Naive thymus-derived CD8-positive, alpha-beta T cell (primary cell): ENCODE measurements around the gene FGF4. TPM values are rescaled to one million over a fixed set of nuclear protein-coding genes. Genes with fewer than 3 reads are reported as not detected.

Experiments
- ATAC-seq, 2 donors: fragments of 150-1000 bp; cut with Tn5 transposase in 1 of 2; sonication (Bioruptor Pico), chemical (Tn5 transposase) in 1 of 2; 1 replicate in 1 of 2; 2 replicates in 1 of 2; pipeline ENCODE4 v1.10.0; 2021; ENCODE audit warnings: mild to moderate bottlenecking in 2 of 2, moderate library complexity in 2 of 2
- POLR2A ChIA-PET: fragments of 350-600 bp; sonication (Branson Sonifier 250); formaldehyde crosslinking; loops from one replicate; lab custom pipeline; 2021; ENCODE audit warnings: antibody characterized with exemption; lab: Charles Lee
- DNase-seq, 10 donors: peaks; one replicate each; pipeline versions ENCODE4 v3.0.0 to v3.0.0-alpha.2; 2020 to 2022
- H3K27ac Mint-ChIP-seq, 10 donors: one replicate each; pipeline ENCODE4 v1.8.0; 2020 to 2022; ENCODE audit warnings: mild to moderate bottlenecking in 10 of 10, mixed read lengths in 10 of 10, moderate library complexity in 4 of 10, inconsistent platforms in 1 of 10
- H3K27me3 Mint-ChIP-seq, 5 donors: one replicate each; pipeline ENCODE4 v1.8.0; 2021 to 2022; ENCODE audit warnings: mixed read lengths in 5 of 5
- H3K36me3 Mint-ChIP-seq, 3 donors: one replicate each; pipeline ENCODE4 v1.8.0; 2020 to 2022; ENCODE audit warnings: mixed read lengths in 3 of 3, mild to moderate bottlenecking in 2 of 3, inconsistent platforms in 1 of 3
- H3K4me1 Mint-ChIP-seq, 4 donors: one replicate each; pipeline ENCODE4 v1.8.0; 2021 to 2022; ENCODE audit warnings: mixed read lengths in 4 of 4
- H3K4me3 Mint-ChIP-seq, 10 donors: one replicate each; pipeline ENCODE4 v1.8.0; 2020 to 2022; ENCODE audit warnings: mild to moderate bottlenecking in 10 of 10, mixed read lengths in 10 of 10, moderate library complexity in 6 of 10, inconsistent platforms in 1 of 10
- H3K9me3 Mint-ChIP-seq, 9 donors: one replicate each; pipeline ENCODE4 v1.8.0; 2020 to 2022; ENCODE audit warnings: mixed read lengths in 9 of 9, mild to moderate bottlenecking in 3 of 9, inconsistent platforms in 1 of 9, moderate library complexity in 1 of 9
- polyA plus RNA-seq, 3 donors: library from polyadenylated mRNA; unstranded; fragments of 300-500 nt; fragmentation: Illumina TruSeq; gene quantifications; one replicate each; pipeline ENCODE4 v1.2.3, GENCODE V29; 2021
- total RNA-seq, 8 experiments: library from RNA in 2 of 8; stranded (reverse) in 2 of 8; gene quantifications; one replicate each; pipeline ENCODE4 v1.2.3 and lab custom pipeline; 2021 to 2026

FGF4 gene
- total and polyA plus RNA-seq, 5 experiments from 2014 or later, result not detected

GRCh38 chr11:69803022-69803421 lies 27.9 kb upstream of the FGF4 start:
- Mint-ChIP-seq H3K36me3 (no peaks in the 10 kb centered on the region), H3K27ac (no peak overlapping the region), H3K4me3 (no peak overlapping the region), H3K4me1 (no peaks in the 10 kb centered on the region), H3K27me3 (peaks cover 4 to 9% (median 7%) of the 10 kb centered on the region in 5 donors), H3K9me3 (peaks cover 0 to 3% (median 0%) of the 10 kb centered on the region in 9 donors)
- POLR2A ChIA-PET, result no interaction called here
- no peak for DNase-seq
- no peak for ATAC-seq

- ATAC-seq, result no peak
- Mint-ChIP-seq H3K4me1 (no peaks in the 10 kb centered on the region), H3K27me3 (peaks cover 4 to 8% (median 6%) of the 10 kb centered on the region in 5 donors), H3K27ac (no peak overlapping the region), H3K36me3 (no peaks in the 10 kb centered on the region), H3K9me3 (peaks cover 0 to 3% (median 0%) of the 10 kb centered on the region in 9 donors), H3K4me3 (no peak overlapping the region)
- POLR2A ChIA-PET, result no interaction called here
- no peak for DNase-seq
Observed at GRCh38 chr11:69802590-69802989, 27.4 kb upstream of the FGF4 start.

GRCh38 chr11:69801513-69802335 lies 26.6 kb upstream of the FGF4 start:
- Mint-ChIP-seq H3K36me3 (no peaks in the 10 kb centered on the region), H3K9me3 (peaks cover 0 to 3% (median 0%) of the 10 kb centered on the region in 9 donors), H3K4me1 (no peaks in the 10 kb centered on the region), H3K4me3 (no peak overlapping the region), H3K27me3 (peaks cover 0 to 7% (median 6%) of the 10 kb centered on the region in 5 donors), H3K27ac (no peak overlapping the region)
- POLR2A ChIA-PET, result no interaction called here
- ATAC-seq (peak in 1 of 2 donors; percentile 39), DNase-seq (peak in 6 of 10 donors; percentile 16 to 42 (median 22))

- peaks cover 0 to 3% (median 0%) of the 10 kb centered on the region in 9 donors for H3K9me3 Mint-ChIP-seq
Observed at GRCh38 chr11:69800278-69800677, 25.1 kb upstream of the FGF4 start.

GRCh38 chr11:69799582-69799981 lies 24.4 kb upstream of the FGF4 start:
- no peak overlapping the region for H3K27ac Mint-ChIP-seq
- no peak overlapping the region for H3K4me3 Mint-ChIP-seq
- POLR2A ChIA-PET, result no interaction called here
- H3K27me3 Mint-ChIP-seq, result peaks cover 0 to 7% (median 2%) of the 10 kb centered on the region in 5 donors
- H3K9me3 Mint-ChIP-seq, result peaks cover 0 to 3% (median 0%) of the 10 kb centered on the region in 9 donors
- no peak for DNase-seq
- H3K4me1 Mint-ChIP-seq, result no peaks in the 10 kb centered on the region
- no peaks in the 10 kb centered on the region for H3K36me3 Mint-ChIP-seq
- no peak for ATAC-seq

More at GRCh38 chr11:69800278-69800677, 25.1 kb upstream of the FGF4 start:
- no peak overlapping the region for H3K27ac Mint-ChIP-seq
- POLR2A ChIA-PET, result no interaction called here
- no peaks in the 10 kb centered on the region for H3K36me3 Mint-ChIP-seq
- ATAC-seq, result no peak
- peaks cover 0 to 7% (median 2%) of the 10 kb centered on the region in 5 donors for H3K27me3 Mint-ChIP-seq
- H3K4me3 Mint-ChIP-seq, result no peak overlapping the region
- DNase-seq, result no peak
- no peaks in the 10 kb centered on the region for H3K4me1 Mint-ChIP-seq

GRCh38 chr11:69799097-69799496 lies 24.0 kb upstream of the FGF4 start:
- Mint-ChIP-seq H3K4me3 (no peak overlapping the region), H3K27me3 (peaks cover 0 to 7% (median 2%) of the 10 kb centered on the region in 5 donors), H3K4me1 (no peaks in the 10 kb centered on the region), H3K36me3 (no peaks in the 10 kb centered on the region), H3K27ac (no peak overlapping the region), H3K9me3 (peaks cover 0 to 3% (median 0%) of the 10 kb centered on the region in 9 donors)
- no peak for DNase-seq
- no peak for ATAC-seq
- POLR2A ChIA-PET, result no interaction called here

- H3K36me3 Mint-ChIP-seq, result peaks cover 0 to 2% (median 0%) of the 10 kb centered on the region in 3 donors
- no peak overlapping the region for H3K4me3 Mint-ChIP-seq
- H3K4me1 Mint-ChIP-seq, result no peaks in the 10 kb centered on the region
- no peak for ATAC-seq
- peaks cover 0 to 9% (median 2%) of the 10 kb centered on the region in 5 donors for H3K27me3 Mint-ChIP-seq
- POLR2A ChIA-PET, result no interaction called here
- peaks cover 0 to 3% (median 0%) of the 10 kb centered on the region in 9 donors for H3K9me3 Mint-ChIP-seq
- DNase-seq, result peak in 1 of 10 donors; percentile 49
- H3K27ac Mint-ChIP-seq, result no peak overlapping the region
Observed at GRCh38 chr11:69797737-69798528, 22.8 kb upstream of the FGF4 start.

- POLR2A ChIA-PET, result interaction anchor here (0.7 kb wide), 1 partner anchor 515 kb away, joined by 4 read pairs; no protein-coding TSS in a partner anchor
- peaks cover 0 to 10% (median 0%) of the 10 kb centered on the region in 5 donors for H3K27me3 Mint-ChIP-seq
- no peaks in the 10 kb centered on the region for H3K4me1 Mint-ChIP-seq
- ATAC-seq, result no peak
- peaks cover 0 to 2% (median 0%) of the 10 kb centered on the region in 3 donors for H3K36me3 Mint-ChIP-seq
- peaks cover 0 to 3% (median 0%) of the 10 kb centered on the region in 9 donors for H3K9me3 Mint-ChIP-seq
- no peak overlapping the region for H3K4me3 Mint-ChIP-seq
- H3K27ac Mint-ChIP-seq, result no peak overlapping the region
- no peak for DNase-seq
Observed at GRCh38 chr11:69797156-69797555, 22.0 kb upstream of the FGF4 start.

- H3K27me3 Mint-ChIP-seq, result peaks cover 0 to 10% (median 0%) of the 10 kb centered on the region in 5 donors
- no peaks in the 10 kb centered on the region for H3K4me1 Mint-ChIP-seq
- H3K4me3 Mint-ChIP-seq, result no peak overlapping the region
- H3K27ac Mint-ChIP-seq, result peak overlapping the region in 1 of 10 donors; percentile 43
- H3K9me3 Mint-ChIP-seq, result peaks cover 0 to 3% (median 0%) of the 10 kb centered on the region in 9 donors
- DNase-seq (no peak), ATAC-seq (no peak)
- H3K36me3 Mint-ChIP-seq, result peaks cover 0 to 2% (median 0%) of the 10 kb centered on the region in 3 donors
- POLR2A ChIA-PET, result no interaction called here
Observed at GRCh38 chr11:69796063-69796462, 20.9 kb upstream of the FGF4 start.

GRCh38 chr11:69791276-69792180 lies 16.4 kb upstream of the FGF4 start:
- POLR2A ChIA-PET, result no interaction called here
- H3K36me3 Mint-ChIP-seq, result peaks cover 0 to 2% (median 0%) of the 10 kb centered on the region in 3 donors
- no peaks in the 10 kb centered on the region for H3K4me1 Mint-ChIP-seq
- H3K9me3 Mint-ChIP-seq, result peaks cover 0 to 3% (median 0%) of the 10 kb centered on the region in 9 donors
- peaks cover 0 to 8% (median 0%) of the 10 kb centered on the region in 5 donors for H3K27me3 Mint-ChIP-seq
- no peak overlapping the region for H3K4me3 Mint-ChIP-seq
- ATAC-seq, result no peak
- DNase-seq, result no peak
- H3K27ac Mint-ChIP-seq, result no peak overlapping the region

GRCh38 chr11:69788956-69789355 lies 13.8 kb upstream of the FGF4 start:
- Mint-ChIP-seq H3K36me3 (peaks cover 0 to 2% (median 0%) of the 10 kb centered on the region in 3 donors), H3K27me3 (peaks cover 0 to 8% (median 0%) of the 10 kb centered on the region in 5 donors), H3K9me3 (peaks cover 0 to 3% (median 0%) of the 10 kb centered on the region in 9 donors), H3K4me1 (no peaks in the 10 kb centered on the region), H3K4me3 (no peak overlapping the region), H3K27ac (no peak overlapping the region)
- ATAC-seq (no peak), DNase-seq (no peak)
- POLR2A ChIA-PET, result no interaction called here

- no peaks in the 10 kb centered on the region for H3K36me3 Mint-ChIP-seq
- H3K4me3 Mint-ChIP-seq, result no peak overlapping the region
- POLR2A ChIA-PET, result no interaction called here
- ATAC-seq, result no peak
- H3K4me1 Mint-ChIP-seq, result no peaks in the 10 kb centered on the region
- no peaks in the 10 kb centered on the region for H3K9me3 Mint-ChIP-seq
- H3K27ac Mint-ChIP-seq, result no peak overlapping the region
- H3K27me3 Mint-ChIP-seq, result peaks cover 0 to 7% (median under 1%) of the 10 kb centered on the region in 5 donors
- DNase-seq, result no peak
Observed at GRCh38 chr11:69787906-69788305, 12.8 kb upstream of the FGF4 start.
